Breast epithelium (tissue), 4 donors: Measurements from ENCODE around the gene TGM1. TPM values are rescaled to one million over a fixed set of nuclear protein-coding genes. Genes with fewer than 3 reads are reported as not detected.

Experiments
- DNase-seq, 2 donors: peaks; one replicate each; pipeline ENCODE4 v3.0.0-alpha.2; 2019; ENCODE audit warnings: low spot score in 2 of 2
- H3K27ac ChIP-seq, 2 donors: fragments of 200-600 bp; sonication (generic) in 1 of 2; one replicate each; pipeline ENCODE4 v1.5.1; 2016 to 2019; ENCODE audit warnings: mild to moderate bottlenecking in 1 of 2
- H3K27me3 ChIP-seq, 2 donors: fragments of 200-600 bp; sonication (generic) in 1 of 2; one replicate each; pipeline versions ENCODE4 v1.5.1 to v1.6.0; 2017 to 2019; ENCODE audit warnings: control low read depth in 1 of 2, mild to moderate bottlenecking in 1 of 2
- H3K36me3 ChIP-seq: fragments of 200-600 bp; one replicate; pipeline ENCODE4 v1.5.1; 2019
- H3K4me1 ChIP-seq, 2 donors: fragments of 200-600 bp; sonication (generic); one replicate each; pipeline ENCODE4 v1.5.1; 2016 to 2019; ENCODE audit warnings: control low read depth in 1 of 2
- H3K4me3 ChIP-seq, 3 donors: fragments of 200-600 bp; sonication (generic); 1 replicate in 2 of 3; 2 replicates in 1 of 3; pipeline ENCODE4 v1.5.1; 2016 to 2019; ENCODE audit warnings: mild to moderate bottlenecking in 3 of 3, moderate library complexity in 2 of 3
- H3K9me3 ChIP-seq, 2 donors: fragments of 200-600 bp; sonication (generic) in 1 of 2; one replicate each; pipeline ENCODE4 v1.5.1; 2016 to 2019; ENCODE audit warnings: control low read depth in 1 of 2
- POLR2A ChIP-seq: fragments of 450-650 bp; IDR thresholded peaks from one replicate; pipeline ENCODE4 v1.6.1; 2016; ENCODE audit warnings: antibody characterized with exemption, mild to moderate bottlenecking, moderate library complexity
- POLR2AphosphoS5 ChIP-seq, 3 donors: sonication (generic); formaldehyde crosslinking; IDR thresholded peaks; one replicate each; pipeline ENCODE4 v1.6.1; 2017; ENCODE audit warnings: antibody characterized with exemption in 3 of 3
- intact Hi-C: fragments of 100-400 bp; cut with DNase I; formaldehyde crosslinking; loops from one replicate; pipeline ENCODE4 v1.15.1; 2023; ENCODE audit warnings: low total_unique reads
- total RNA-seq, 3 donors: library from RNA; depleted of rRNA; stranded (reverse); fragments of >200 nt; gene quantifications; one replicate each; pipeline ENCODE4 v1.1.0, GENCODE V29; 2016
- TF ChIP-seq, protein P1 (sequence below), 3 donors: fragments of 450-650 bp; IDR thresholded peaks; one replicate each; pipeline ENCODE4 v1.5.1; 2016 to 2017; ENCODE audit warnings: antibody characterized with exemption in 3 of 3, mild to moderate bottlenecking in 3 of 3, moderate library complexity in 3 of 3

The TGM1 gene
- total RNA-seq, 3 donors from 2014 or later: 0.32 to 18.7 (median 1.6) TPM

DNA sequence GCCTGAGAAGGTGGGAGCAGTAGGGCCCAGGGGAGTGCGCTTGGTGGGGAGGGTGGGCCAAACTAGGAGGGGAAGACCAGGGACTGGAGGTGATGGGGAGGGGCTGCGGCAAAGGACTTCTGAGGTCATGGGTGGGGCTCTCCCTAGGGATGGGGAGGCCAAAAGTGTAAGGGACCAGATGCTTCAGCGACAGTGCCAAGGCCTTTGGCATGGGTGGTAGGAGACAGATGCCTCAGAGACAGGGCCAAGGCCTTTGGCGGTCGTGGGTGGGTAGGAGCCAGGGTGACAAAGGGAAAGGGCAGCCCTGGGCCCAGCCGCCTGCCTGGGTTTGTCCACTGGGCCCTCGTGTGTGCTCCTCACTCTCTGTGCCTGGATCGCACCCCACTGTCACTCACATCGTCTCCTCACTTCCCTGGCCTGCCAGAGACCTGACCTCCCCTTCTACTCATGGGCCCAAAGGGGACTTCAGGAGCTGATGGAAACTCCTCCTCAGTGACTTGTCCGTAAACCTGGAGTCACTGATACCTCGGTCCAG lies 21.6 kb upstream of the TGM1 start:
- Histone ChIP-seq H3K36me3 (no peaks in the 10 kb centered on the region), H3K4me3 (no peak overlapping the region), H3K27me3 (no peaks in the 10 kb centered on the region), H3K27ac (no peak overlapping the region), H3K4me1 (no peaks in the 10 kb centered on the region), H3K9me3 (no peaks in the 10 kb centered on the region)
- DNase-seq: no peak
- intact Hi-C loops: no loop called here
- TF ChIP-seq POLR2AphosphoS5 (IDR thresholded peaks at IDR 0.05): no peak

DNA sequence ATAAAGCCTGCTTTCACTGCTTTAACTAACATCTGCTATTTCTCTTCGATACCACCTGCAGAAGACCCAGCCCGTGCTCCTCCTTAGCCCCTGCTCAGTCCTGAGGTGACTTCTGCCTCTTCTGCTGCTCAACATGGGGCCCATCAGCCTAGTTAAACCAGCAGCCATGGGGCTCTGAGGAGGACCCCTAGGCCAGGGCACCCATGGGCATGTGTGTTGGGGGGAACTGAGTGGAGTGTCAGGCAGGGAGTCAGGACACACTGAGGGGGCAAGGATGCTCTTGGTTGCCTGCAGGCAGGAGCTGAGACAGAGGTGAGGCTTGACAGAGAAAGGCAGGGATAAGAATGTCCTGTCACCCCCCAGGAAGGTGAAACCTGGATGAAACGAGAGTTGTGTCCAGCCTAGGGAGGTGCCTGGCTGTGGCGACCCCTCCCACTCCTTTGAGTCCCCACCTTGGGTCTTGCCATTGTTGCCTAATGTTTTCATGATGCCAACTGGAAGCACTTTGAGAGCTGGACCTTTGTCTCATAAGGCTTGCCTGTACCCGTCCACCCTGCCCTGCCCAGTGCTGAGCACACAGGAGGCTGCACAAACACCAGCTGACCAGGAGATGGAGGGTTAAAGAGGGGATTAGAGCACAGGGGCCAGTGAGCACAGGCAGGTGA lies 21.0 kb upstream of the TGM1 start:
- Histone ChIP-seq H3K36me3 (no peaks in the 10 kb centered on the region), H3K9me3 (no peaks in the 10 kb centered on the region), H3K27me3 (no peaks in the 10 kb centered on the region), H3K4me1 (no peaks in the 10 kb centered on the region), H3K27ac (no peak overlapping the region), H3K4me3 (no peak overlapping the region)
- TF ChIP-seq, protein P1, sequence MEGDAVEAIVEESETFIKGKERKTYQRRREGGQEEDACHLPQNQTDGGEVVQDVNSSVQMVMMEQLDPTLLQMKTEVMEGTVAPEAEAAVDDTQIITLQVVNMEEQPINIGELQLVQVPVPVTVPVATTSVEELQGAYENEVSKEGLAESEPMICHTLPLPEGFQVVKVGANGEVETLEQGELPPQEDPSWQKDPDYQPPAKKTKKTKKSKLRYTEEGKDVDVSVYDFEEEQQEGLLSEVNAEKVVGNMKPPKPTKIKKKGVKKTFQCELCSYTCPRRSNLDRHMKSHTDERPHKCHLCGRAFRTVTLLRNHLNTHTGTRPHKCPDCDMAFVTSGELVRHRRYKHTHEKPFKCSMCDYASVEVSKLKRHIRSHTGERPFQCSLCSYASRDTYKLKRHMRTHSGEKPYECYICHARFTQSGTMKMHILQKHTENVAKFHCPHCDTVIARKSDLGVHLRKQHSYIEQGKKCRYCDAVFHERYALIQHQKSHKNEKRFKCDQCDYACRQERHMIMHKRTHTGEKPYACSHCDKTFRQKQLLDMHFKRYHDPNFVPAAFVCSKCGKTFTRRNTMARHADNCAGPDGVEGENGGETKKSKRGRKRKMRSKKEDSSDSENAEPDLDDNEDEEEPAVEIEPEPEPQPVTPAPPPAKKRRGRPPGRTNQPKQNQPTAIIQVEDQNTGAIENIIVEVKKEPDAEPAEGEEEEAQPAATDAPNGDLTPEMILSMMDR (IDR thresholded peaks at IDR 0.05): no peak
- no peak for TF ChIP-seq POLR2AphosphoS5 (IDR thresholded peaks at IDR 0.05)
- DNase-seq: no peak
- intact Hi-C loops: no loop called here

DNA sequence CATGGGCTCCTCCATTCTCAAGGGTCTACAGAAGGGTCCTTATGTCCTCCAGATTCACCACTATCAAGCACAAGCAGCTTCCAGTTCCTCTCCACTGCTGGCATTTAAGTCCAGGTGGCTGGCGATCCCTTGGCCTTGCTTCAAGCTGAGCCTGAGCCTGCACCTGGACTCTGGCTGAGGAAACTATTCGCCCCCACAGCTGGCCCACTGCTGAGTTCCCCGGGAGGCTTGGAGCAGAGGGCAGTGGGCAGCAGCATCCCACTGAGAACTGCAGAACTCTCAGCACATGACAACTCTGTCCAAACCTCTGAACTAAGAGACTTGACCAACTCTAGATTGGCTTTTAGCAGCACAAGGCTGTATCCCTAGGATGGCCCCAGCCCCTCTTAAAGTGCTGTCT lies 19.8 kb upstream of the TGM1 start:
- no peak for DNase-seq
- no peak overlapping the region for H3K4me3 ChIP-seq
- H3K4me1 ChIP-seq: no peaks in the 10 kb centered on the region
- H3K36me3 ChIP-seq: no peaks in the 10 kb centered on the region
- H3K27me3 ChIP-seq: no peaks in the 10 kb centered on the region
- no peak overlapping the region for H3K27ac ChIP-seq
- TF ChIP-seq POLR2AphosphoS5 (IDR thresholded peaks at IDR 0.05) (no peak), POLR2A (no peak)
- TF ChIP-seq, protein P1 (IDR thresholded peaks at IDR 0.05): no peak
- intact Hi-C loops: no loop called here
- H3K9me3 ChIP-seq: no peaks in the 10 kb centered on the region

DNA sequence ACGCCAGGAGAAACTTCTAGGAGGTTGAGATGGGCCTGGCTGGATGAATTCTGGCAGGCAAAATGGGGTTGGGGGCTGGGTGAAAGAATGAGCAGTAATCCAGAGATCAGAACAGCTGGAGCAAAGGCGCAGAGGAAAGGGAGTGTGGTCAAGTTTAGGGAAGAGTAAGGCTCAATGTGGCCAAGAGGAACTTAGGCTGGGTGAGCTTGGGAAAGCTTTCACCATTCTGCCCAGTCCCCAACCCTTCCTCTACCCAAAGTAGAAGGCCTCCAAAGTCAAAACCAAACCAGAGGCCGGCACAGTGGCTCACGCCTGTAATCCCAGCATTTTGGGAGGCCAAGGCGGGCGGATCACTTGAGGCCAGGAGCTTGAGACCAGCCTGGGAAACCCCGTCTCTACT lies 18.7 kb upstream of the TGM1 start:
- H3K4me1 ChIP-seq: no peaks in the 10 kb centered on the region
- DNase-seq: no peak
- H3K36me3 ChIP-seq: no peaks in the 10 kb centered on the region
- intact Hi-C loops: no loop called here
- H3K4me3 ChIP-seq: no peak overlapping the region
- H3K27me3 ChIP-seq: no peaks in the 10 kb centered on the region
- H3K9me3 ChIP-seq: no peaks in the 10 kb centered on the region
- no peak for TF ChIP-seq POLR2A
- no peak for TF ChIP-seq POLR2AphosphoS5 (IDR thresholded peaks at IDR 0.05)
- TF ChIP-seq, protein P1 (IDR thresholded peaks at IDR 0.05): no peak
- H3K27ac ChIP-seq: no peak overlapping the region

DNA sequence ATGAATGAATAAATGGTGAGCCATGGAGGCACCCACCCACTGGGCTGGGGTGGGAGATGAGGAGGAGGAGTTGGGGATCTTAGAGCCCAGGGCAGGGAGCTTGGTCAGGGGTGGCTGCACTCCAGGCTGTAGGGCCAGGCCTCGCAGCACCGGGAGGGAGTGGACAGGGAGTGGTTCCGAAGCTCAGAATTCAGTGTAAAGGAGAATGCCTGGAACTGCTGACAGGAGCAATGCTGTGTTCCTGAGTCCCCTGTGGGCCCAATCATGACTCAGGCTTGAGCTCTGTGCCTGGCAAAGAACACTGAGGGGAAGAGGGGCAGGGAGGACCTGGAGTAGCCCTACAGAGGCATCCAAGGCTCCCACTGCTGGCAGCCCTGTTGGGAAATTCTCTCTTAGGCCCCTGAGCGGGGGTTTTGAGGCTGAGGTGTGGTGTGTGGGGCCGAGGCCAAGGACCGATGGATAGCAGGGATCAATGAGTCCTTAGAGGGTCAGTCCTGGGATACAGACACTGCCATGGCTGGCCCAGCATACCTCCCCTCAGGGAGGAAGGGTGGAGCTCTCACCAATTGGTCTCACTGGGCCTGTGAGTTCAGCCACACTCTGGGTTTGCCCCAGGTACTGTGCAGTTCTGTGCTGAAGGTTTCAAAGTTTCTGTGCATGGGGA lies 18.0 kb upstream of the TGM1 start:
- H3K4me1 ChIP-seq: no peaks in the 10 kb centered on the region
- no peak overlapping the region for H3K4me3 ChIP-seq
- no peak overlapping the region for H3K27ac ChIP-seq
- H3K27me3 ChIP-seq: no peaks in the 10 kb centered on the region
- no peak for DNase-seq
- no peaks in the 10 kb centered on the region for H3K9me3 ChIP-seq
- H3K36me3 ChIP-seq: no peaks in the 10 kb centered on the region
- intact Hi-C loops: no loop called here
- TF ChIP-seq POLR2AphosphoS5 (IDR thresholded peaks at IDR 0.05) (no peak), POLR2A (no peak)
- TF ChIP-seq, protein P1 (IDR thresholded peaks at IDR 0.05): no peak
